IMR-90 (cell line): ENCODE measurements around the gene HDAC7. TPM values are rescaled to one million over a fixed set of nuclear protein-coding genes. Genes with fewer than 3 reads are reported as not detected.
A peak's percentile ranks its signal among the peaks of the same experiment; 100 is the strongest.

Experiments used
- ATAC-seq: fragments of 200-7000 bp; cut with Tn5 transposase; 2 replicates; pipeline ENCODE4 v1.9.1; 2020; ENCODE audit warnings: low read depth, mild to moderate bottlenecking, moderate library complexity
- BruUV-seq: library from RNA; stranded (reverse); fragments of 400-500 nt; replicated peaks from 2 replicates; lab custom pipeline; 2021; lab: Mats Ljungman, UMichigan
- CTCF ChIA-PET: fragments of 300-600 bp; formaldehyde crosslinking; extraction: SDS; loops from one replicate; lab custom pipeline; 2021; ENCODE audit warnings: antibody characterized with exemption; lab: Yijun Ruan, JAX
- POLR2A ChIA-PET: fragments of 300-600 bp; sonication (Branson Sonifier 250); formaldehyde crosslinking; loops from one replicate; lab custom pipeline; 2022; ENCODE audit warnings: antibody characterized with exemption; ENCODE audit not compliant: unreplicated experiment; lab: Charles Lee
- DNase-seq: peaks from one replicate; pipeline ENCODE4 v3.0.0; 2013
- H2AFZ ChIP-seq: replicated peaks from 2 replicates; pipeline ENCODE3; 2013; ENCODE audit warnings: low read length, mild to moderate bottlenecking; ENCODE audit not compliant: poor library complexity
- H2AK5ac ChIP-seq: 2 replicates; pipeline ENCODE4 v1.6.1; 2013; ENCODE audit warnings: low read depth, low read length, inconsistent platforms
- H2AK9ac ChIP-seq: replicated peaks from 2 replicates; pipeline ENCODE3; 2013; ENCODE audit warnings: mild to moderate bottlenecking, low read depth, low read length, moderate library complexity; ENCODE audit not compliant: poor library complexity
- H2BK120ac ChIP-seq: 2 replicates; pipeline ENCODE4 v1.6.1; 2013; ENCODE audit warnings: low read depth, low read length, inconsistent platforms
- H2BK15ac ChIP-seq: 3 replicates; pipeline ENCODE4 v1.6.1; 2013; ENCODE audit warnings: low read depth, low read length, inconsistent platforms
- H2BK20ac ChIP-seq: 2 replicates; pipeline ENCODE4 v1.6.1; 2013; ENCODE audit warnings: low read depth, mild to moderate bottlenecking, inconsistent platforms, low read length, moderate library complexity
- H2BK5ac ChIP-seq: 2 replicates; pipeline ENCODE4 v1.6.1; 2013; ENCODE audit warnings: mild to moderate bottlenecking, low read depth, low read length, inconsistent platforms; ENCODE audit not compliant: poor library complexity, severe bottlenecking
- H3K14ac ChIP-seq: replicated peaks from 2 replicates; pipeline ENCODE4 v1.6.1; 2013; ENCODE audit warnings: low read depth, low read length, inconsistent platforms
- H3K18ac ChIP-seq: 2 replicates; pipeline ENCODE4 v1.6.1; 2013; ENCODE audit warnings: low read depth, low read length, control low read depth
- H3K23ac ChIP-seq: 2 replicates; pipeline ENCODE4 v1.6.1; 2013; ENCODE audit warnings: low read depth, low read length, inconsistent platforms
- H3K27ac ChIP-seq: 2 replicates; pipeline ENCODE4 v1.5.1; 2013; ENCODE audit warnings: mild to moderate bottlenecking, control low read depth, low read length; ENCODE audit not compliant: insufficient read depth
- H3K27me3 ChIP-seq: 2 replicates; pipeline ENCODE4 v1.6.1; 2013; ENCODE audit warnings: low read length; ENCODE audit not compliant: control insufficient read depth, insufficient read depth
- H3K36me3 ChIP-seq: 2 replicates; pipeline ENCODE4 v1.6.1; 2013; ENCODE audit warnings: low read length, mixed read lengths; ENCODE audit not compliant: control insufficient read depth, insufficient read depth
- H3K4ac ChIP-seq: 2 replicates; pipeline ENCODE4 v1.6.1; 2013; ENCODE audit warnings: low read depth, low read length, inconsistent platforms
- H3K4me1 ChIP-seq: 2 replicates; pipeline ENCODE4 v1.6.1; 2013; ENCODE audit warnings: low read length, mixed read lengths; ENCODE audit not compliant: control insufficient read depth, insufficient read depth
- H3K4me2 ChIP-seq: 2 replicates; pipeline ENCODE4 v1.6.1; 2013; ENCODE audit warnings: low read depth, mild to moderate bottlenecking, control low read depth, low read length, moderate library complexity
- H3K4me3 ChIP-seq: 2 replicates; pipeline ENCODE4 v1.5.1; 2013; ENCODE audit warnings: low read depth, mild to moderate bottlenecking, control low read depth, low read length, moderate library complexity; ENCODE audit not compliant: insufficient read depth
- H3K56ac ChIP-seq: 2 replicates; pipeline ENCODE4 v1.6.1; 2013; ENCODE audit warnings: low read length, inconsistent platforms; ENCODE audit not compliant: insufficient read depth; ENCODE audit errors: extremely low read depth
- H3K79me1 ChIP-seq, 2 experiments: 2 replicates each; pipeline ENCODE4 v1.6.1; 2013; ENCODE audit warnings: low read length in 2 of 2, inconsistent platforms in 1 of 2, low read depth in 1 of 2
- H3K9ac ChIP-seq: 2 replicates; pipeline ENCODE4 v1.6.1; 2013; ENCODE audit warnings: low read depth, low read length, control low read depth
- H3K9me1 ChIP-seq: 2 replicates; pipeline ENCODE4 v1.6.1; 2013; ENCODE audit warnings: low read length, inconsistent platforms; ENCODE audit not compliant: insufficient read depth
- H3K9me3 ChIP-seq: 2 replicates; pipeline ENCODE4 v1.6.1; 2013; ENCODE audit warnings: low read length; ENCODE audit not compliant: control insufficient read depth, insufficient read depth
- H4K20me1 ChIP-seq: 2 replicates; pipeline ENCODE4 v1.6.1; 2013; ENCODE audit warnings: low read length, inconsistent platforms; ENCODE audit not compliant: insufficient read depth
- H4K5ac ChIP-seq: 2 replicates; pipeline ENCODE4 v1.6.1; 2013; ENCODE audit warnings: mild to moderate bottlenecking, low read depth, low read length, control low read depth
- H4K8ac ChIP-seq, 2 experiments: 2 replicates each; pipeline ENCODE4 v1.6.1; 2013; ENCODE audit warnings: low read depth in 2 of 2, low read length in 2 of 2, control low read depth in 1 of 2, inconsistent platforms in 1 of 2
- H4K91ac ChIP-seq: 2 replicates; pipeline ENCODE4 v1.6.1; 2013; ENCODE audit warnings: low read depth, low read length, inconsistent platforms; ENCODE audit not compliant: insufficient read depth
- MAFK ChIP-seq: IDR thresholded peaks from 2 replicates; pipeline ENCODE4 v1.6.1; 2012; ENCODE audit warnings: low read depth, low read length, improper control_type of control experiment
- WGBS, 2 experiments: methylation state at CpG; one replicate each; pipeline versions ENCODE4 v1.1.5 to v1.1.7; 2013; ENCODE audit warnings: missing lambda C conversion rate in 2 of 2; ENCODE audit not compliant: insufficient read length in 1 of 2; ENCODE audit errors: extremely low coverage in 2 of 2; 5-methylcytosine and 5-hydroxymethylcytosine counted together
- dilution Hi-C: fragments of 300-500 bp; cut with HindIII; formaldehyde crosslinking; loops from one replicate; pipeline ENCODE4 v1.14.3; 2018; ENCODE audit warnings: low sequenced_read_pairs; ENCODE audit not compliant: unreplicated experiment
- in situ Hi-C: fragments of 300-500 bp; cut with MboI; formaldehyde crosslinking; loops from 3 replicates; pipeline ENCODE4 v1.14.3; 2019; ENCODE audit warnings: low sequenced_read_pairs, inconsistent platforms, mixed read lengths
- intact Hi-C: fragments of 100-400 bp; cut with micrococcal nuclease; formaldehyde crosslinking; loops from 2 replicates; pipeline ENCODE4 v1.10.0; 2022
- polyA plus RNA-seq, 3 experiments: library from polyadenylated mRNA; depleted of rRNA; stranded (reverse); fragments of >200 nt; gene quantifications; 2 replicates each; pipeline ENCODE4 v1.2.3, GENCODE V29; 2012; ENCODE audit warnings: low replicate concordance in 1 of 3
- total RNA-seq: library from RNA; depleted of rRNA; stranded (reverse); fragments of >200 nt; gene quantifications from 2 replicates; pipeline ENCODE4 v1.2.3, GENCODE V29; 2012
- TF ChIP-seq, protein P1 (sequence below): fragments of 150-350 bp; IDR thresholded peaks from 2 replicates; pipeline ENCODE4 v1.6.1; 2017; ENCODE audit warnings: mild to moderate bottlenecking, antibody characterized with exemption, low read length, low read depth

The HDAC7 gene
- total and polyA plus RNA-seq, 2 of the 4 experiments (the other 2 are of a cell fraction): 10.4 to 64.7 TPM

DNA sequence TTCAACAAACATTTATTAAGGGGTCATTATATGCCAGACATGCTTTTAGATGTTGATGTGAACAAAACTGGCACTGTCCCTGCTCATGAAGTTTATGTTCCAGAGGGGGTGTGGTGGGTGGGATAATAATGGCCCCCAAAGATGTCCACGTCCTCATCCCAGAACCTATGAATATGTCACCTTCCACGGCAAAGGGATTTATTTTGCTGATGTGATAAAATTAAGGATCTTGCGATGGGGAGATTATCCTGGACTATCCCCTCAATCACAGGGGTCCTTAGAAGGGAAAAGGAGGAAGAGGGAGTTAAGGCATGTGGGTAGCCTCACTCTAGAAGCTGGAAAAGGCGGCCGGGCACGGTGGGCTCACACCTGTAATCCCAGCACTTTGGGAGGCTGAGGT lies 48.4 kb downstream of the HDAC7 start:
- H2AK5ac ChIP-seq: no peak overlapping the region
- H2BK120ac ChIP-seq: no peak overlapping the region
- no peak overlapping the region for H4K91ac ChIP-seq
- H3K27me3 ChIP-seq: no peaks in the 10 kb centered on the region
- ATAC-seq: no peak
- no peak overlapping the region for H2AFZ ChIP-seq
- H3K4me1 ChIP-seq: peaks cover 19% of the 10 kb centered on the region
- no peak overlapping the region for H2BK5ac ChIP-seq
- H3K4me3 ChIP-seq: no peak overlapping the region
- no peaks in the 10 kb centered on the region for H4K20me1 ChIP-seq
- ChIA-PET POLR2A (no interaction called here), CTCF (no interaction called here)
- TF ChIP-seq, protein P1, sequence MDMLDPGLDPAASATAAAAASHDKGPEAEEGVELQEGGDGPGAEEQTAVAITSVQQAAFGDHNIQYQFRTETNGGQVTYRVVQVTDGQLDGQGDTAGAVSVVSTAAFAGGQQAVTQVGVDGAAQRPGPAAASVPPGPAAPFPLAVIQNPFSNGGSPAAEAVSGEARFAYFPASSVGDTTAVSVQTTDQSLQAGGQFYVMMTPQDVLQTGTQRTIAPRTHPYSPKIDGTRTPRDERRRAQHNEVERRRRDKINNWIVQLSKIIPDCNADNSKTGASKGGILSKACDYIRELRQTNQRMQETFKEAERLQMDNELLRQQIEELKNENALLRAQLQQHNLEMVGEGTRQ: no peak
- TF ChIP-seq MAFK: peak; percentile 34; the same call in 1 of the 2 replicates
- no peak overlapping the region for H3K18ac ChIP-seq
- in situ Hi-C loops: no loop called here
- H3K4me2 ChIP-seq: no peak overlapping the region
- H3K36me3 ChIP-seq: no peaks in the 10 kb centered on the region
- H3K14ac ChIP-seq: no peak overlapping the region
- no peak for DNase-seq
- no peak overlapping the region for H2AK9ac ChIP-seq
- H3K56ac ChIP-seq: no peak overlapping the region
- H3K27ac ChIP-seq: no peak overlapping the region
- peaks cover 5% of the 10 kb centered on the region; the same call in 1 of the 2 replicates for H3K9me1 ChIP-seq
- H4K5ac ChIP-seq: no peak overlapping the region
- H4K8ac ChIP-seq: no peak overlapping the region
- BruUV-seq: no TSS peak
- H3K4ac ChIP-seq: no peak overlapping the region
- peaks cover 0 to 11% of the 10 kb centered on the region in 2 experiments; a peak in 1 of 4 replicates for H3K79me1 ChIP-seq
- no peak overlapping the region for H2BK15ac ChIP-seq
- intact Hi-C loops: loop anchor here (5.0 to 10.0 kb wide), 2 partner anchors 224 to 737 kb away; no protein-coding TSS in a partner anchor
- no peak overlapping the region for H3K23ac ChIP-seq
- H3K9ac ChIP-seq: no peak overlapping the region
- H2BK20ac ChIP-seq: no peak overlapping the region
- dilution Hi-C loops: no loop called here
- WGBS, 2 experiments: no CpG with 5 or more reads among the region's 6 CpGs
- no peaks in the 10 kb centered on the region for H3K9me3 ChIP-seq
